ENCODE data around the gene PTPN14.
A peak's percentile ranks its signal among the peaks of the same experiment; 100 is the strongest.

Gene PTPN14

DNA sequence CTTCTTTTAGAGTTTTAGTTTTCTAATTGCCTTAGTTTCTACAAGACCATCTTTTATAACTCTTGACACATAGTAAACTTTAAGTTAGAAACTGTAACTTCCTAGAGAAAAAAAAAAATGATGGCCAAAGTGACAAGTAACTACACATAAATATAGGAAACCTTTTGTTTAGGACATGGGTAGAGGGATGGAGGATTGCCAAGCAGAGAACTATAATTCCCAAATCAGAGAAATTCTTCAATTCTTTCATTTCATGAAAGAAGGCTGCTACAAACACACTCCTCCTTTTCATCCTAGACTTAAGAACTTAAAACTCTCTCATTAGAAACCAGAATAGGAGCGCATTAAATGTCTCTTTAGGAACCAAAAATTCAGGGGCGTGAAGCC lies 125.0 kb downstream of the PTPN14 start:
- no peak for DNase-seq
- Mint-ChIP-seq H3K27ac (no peak overlapping the region), H3K4me1 (peaks cover 18% of the 10 kb centered on the region), H3K4me3 (no peak overlapping the region), H3K27me3 (ENCODE audit: low read depth, poor library complexity) (no peaks in the 10 kb centered on the region), H3K9me3 (no peaks in the 10 kb centered on the region), H3K36me3 (ENCODE audit: low read depth) (peaks cover 37% of the 10 kb centered on the region)
- TF ChIP-seq, protein P1, sequence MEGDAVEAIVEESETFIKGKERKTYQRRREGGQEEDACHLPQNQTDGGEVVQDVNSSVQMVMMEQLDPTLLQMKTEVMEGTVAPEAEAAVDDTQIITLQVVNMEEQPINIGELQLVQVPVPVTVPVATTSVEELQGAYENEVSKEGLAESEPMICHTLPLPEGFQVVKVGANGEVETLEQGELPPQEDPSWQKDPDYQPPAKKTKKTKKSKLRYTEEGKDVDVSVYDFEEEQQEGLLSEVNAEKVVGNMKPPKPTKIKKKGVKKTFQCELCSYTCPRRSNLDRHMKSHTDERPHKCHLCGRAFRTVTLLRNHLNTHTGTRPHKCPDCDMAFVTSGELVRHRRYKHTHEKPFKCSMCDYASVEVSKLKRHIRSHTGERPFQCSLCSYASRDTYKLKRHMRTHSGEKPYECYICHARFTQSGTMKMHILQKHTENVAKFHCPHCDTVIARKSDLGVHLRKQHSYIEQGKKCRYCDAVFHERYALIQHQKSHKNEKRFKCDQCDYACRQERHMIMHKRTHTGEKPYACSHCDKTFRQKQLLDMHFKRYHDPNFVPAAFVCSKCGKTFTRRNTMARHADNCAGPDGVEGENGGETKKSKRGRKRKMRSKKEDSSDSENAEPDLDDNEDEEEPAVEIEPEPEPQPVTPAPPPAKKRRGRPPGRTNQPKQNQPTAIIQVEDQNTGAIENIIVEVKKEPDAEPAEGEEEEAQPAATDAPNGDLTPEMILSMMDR (IDR thresholded peaks at IDR 0.05), result no peak

DNA sequence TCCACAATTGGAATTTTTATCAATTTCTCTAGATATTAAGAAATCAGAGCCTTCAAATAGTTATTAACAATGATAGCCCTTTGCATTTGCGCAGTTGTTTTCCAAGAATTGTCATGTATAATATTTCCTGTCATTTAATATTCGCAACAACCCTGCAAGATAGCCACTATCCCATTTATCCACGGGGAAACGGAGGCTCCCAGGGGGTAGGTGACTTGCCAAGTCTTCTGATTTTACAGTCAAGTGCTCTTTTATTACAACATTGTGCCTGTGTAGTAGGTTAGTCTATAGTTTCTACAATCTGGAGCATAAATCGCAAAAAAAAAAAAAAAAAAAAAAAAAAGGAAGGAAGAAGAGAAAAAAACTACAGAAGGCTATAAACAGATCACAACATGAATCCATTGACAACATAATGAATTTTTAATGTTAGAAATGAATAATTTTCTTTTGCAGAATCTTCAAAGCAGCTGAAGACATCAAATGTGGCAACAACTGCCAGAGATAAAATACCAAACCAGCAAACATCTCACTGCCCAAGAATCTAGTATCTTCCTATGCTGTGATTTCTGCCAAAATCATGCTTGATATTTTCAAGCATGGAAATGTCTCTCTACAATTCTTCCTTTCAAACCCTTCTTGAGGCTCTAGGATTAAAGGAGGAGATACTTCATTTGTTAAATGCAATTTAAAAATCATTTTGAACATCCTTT lies 125.5 kb downstream of the PTPN14 start:
- Mint-ChIP-seq H3K27ac (no peak overlapping the region), H3K4me3 (no peak overlapping the region), H3K36me3 (ENCODE audit: low read depth) (peaks cover 32% of the 10 kb centered on the region), H3K4me1 (peaks cover 18% of the 10 kb centered on the region), H3K9me3 (no peaks in the 10 kb centered on the region), H3K27me3 (ENCODE audit: low read depth, poor library complexity) (no peaks in the 10 kb centered on the region)
- DNase-seq, result no peak
- TF ChIP-seq, protein P1 (IDR thresholded peaks at IDR 0.05), result no peak

DNA sequence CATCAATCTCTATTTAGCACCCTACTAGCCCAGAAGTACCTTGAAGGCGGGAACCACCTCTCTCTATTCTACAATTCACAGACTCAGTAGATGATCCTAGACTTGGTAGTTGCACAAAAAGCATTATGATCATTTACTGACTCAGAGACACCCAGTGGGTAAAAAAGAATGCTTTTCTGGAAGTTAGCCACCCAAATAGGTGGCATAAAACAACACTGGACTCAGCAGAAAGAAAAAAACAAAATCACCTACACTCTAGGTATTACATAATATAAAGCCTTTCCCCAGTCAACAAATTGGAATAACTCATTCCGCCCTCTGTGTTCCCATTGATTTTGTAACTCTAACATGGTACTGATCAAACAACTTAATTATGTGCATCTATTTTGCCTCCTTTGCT lies 126.3 kb downstream of the PTPN14 start:
- no peak overlapping the region for H3K4me3 Mint-ChIP-seq
- H3K9me3 Mint-ChIP-seq, result no peaks in the 10 kb centered on the region
- no peak for DNase-seq
- H3K27me3 Mint-ChIP-seq (ENCODE audit: low read depth, poor library complexity), result no peaks in the 10 kb centered on the region
- peak overlapping the region; percentile 78 for H3K27ac Mint-ChIP-seq
- TF ChIP-seq, protein P1 (IDR thresholded peaks at IDR 0.05), result no peak
- H3K36me3 Mint-ChIP-seq (ENCODE audit: low read depth), result peaks cover 28% of the 10 kb centered on the region
- peaks cover 22% of the 10 kb centered on the region for H3K4me1 Mint-ChIP-seq

DNA sequence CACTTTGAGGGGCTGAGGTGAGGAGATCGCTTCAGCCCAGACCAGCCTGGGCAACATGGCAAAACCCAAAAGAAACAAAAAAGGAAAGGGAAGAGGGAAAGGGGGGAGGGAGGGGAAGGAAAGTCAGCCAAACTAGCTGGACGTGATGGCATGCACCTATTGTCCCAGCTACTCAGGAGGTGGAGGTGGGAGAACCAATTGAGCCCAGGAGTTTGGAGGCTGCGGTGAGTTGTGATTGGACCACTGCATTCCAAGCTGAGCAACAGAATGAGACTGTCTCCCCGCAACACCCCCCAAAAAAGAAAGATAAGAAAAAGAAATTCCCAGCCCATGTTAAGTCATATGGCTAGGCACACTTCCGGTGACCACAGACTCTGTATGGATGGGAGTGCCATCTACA lies 128.4 kb downstream of the PTPN14 start:
- Mint-ChIP-seq H3K4me3 (no peak overlapping the region), H3K27me3 (ENCODE audit: low read depth, poor library complexity) (no peaks in the 10 kb centered on the region), H3K9me3 (no peaks in the 10 kb centered on the region), H3K27ac (peak overlapping the region; percentile 50), H3K4me1 (peaks cover 38% of the 10 kb centered on the region), H3K36me3 (ENCODE audit: low read depth) (peaks cover 28% of the 10 kb centered on the region)
- TF ChIP-seq, protein P1 (IDR thresholded peaks at IDR 0.05), result no peak
- DNase-seq, result no peak

DNA sequence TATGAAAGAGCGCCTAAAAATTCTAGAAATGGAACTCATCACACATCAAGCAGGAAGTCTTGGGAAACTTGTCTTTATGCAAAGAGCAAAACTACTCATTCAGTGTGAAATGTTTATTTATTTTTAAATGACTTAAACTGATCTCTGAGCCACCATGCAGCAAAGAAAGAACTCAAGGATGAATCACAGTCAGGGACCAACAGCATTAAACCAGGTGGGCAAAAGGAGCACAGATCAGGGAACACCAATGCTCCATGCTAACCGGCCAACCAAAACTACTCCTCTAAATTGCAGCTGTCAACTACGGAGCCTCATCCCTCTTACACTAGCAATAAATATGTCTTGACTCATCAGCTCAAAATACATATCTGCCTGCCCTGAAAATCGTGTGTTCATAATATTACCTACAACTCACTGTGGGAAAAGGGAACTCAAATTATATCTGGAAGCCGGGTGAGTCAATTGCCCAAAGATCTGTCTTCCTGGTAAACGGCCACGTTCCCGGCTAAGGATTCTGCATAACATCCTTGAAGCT lies 129.2 kb downstream of the PTPN14 start:
- H3K27ac Mint-ChIP-seq, result peak overlapping the region; percentile 50

More for the DNA sequence above, 129.2 kb downstream of the PTPN14 start:
- Mint-ChIP-seq H3K4me3 (no peak overlapping the region), H3K36me3 (ENCODE audit: low read depth) (peaks cover 28% of the 10 kb centered on the region), H3K4me1 (peaks cover 31% of the 10 kb centered on the region), H3K27me3 (ENCODE audit: low read depth, poor library complexity) (no peaks in the 10 kb centered on the region), H3K9me3 (no peaks in the 10 kb centered on the region)
- TF ChIP-seq, protein P1 (IDR thresholded peaks at IDR 0.05), result no peak
- DNase-seq, result no peak

Data from nephron progenitor cell (in vitro differentiated cells).